ENCODE measurements around the gene GGCT.

GGCT gene

GRCh38 chr7:30469303-30469702, 35.3 kb downstream of the GGCT start:
- intact Hi-C loops (cut with micrococcal nuclease) = loop anchor here (5.0 kb wide), 1 partner anchor 37 kb away; no protein-coding TSS in a partner anchor
- peaks cover 72% of the 10 kb centered on the region for H3K36me3 Mint-ChIP-seq (ENCODE audit: low read depth)

GRCh38 chr7:30468791-30469190, 35.8 kb downstream of the GGCT start:
- intact Hi-C loops (cut with micrococcal nuclease) = loop anchor here (5.0 kb wide), 1 partner anchor 36 kb away; no protein-coding TSS in a partner anchor
- H3K4me1 Mint-ChIP-seq (ENCODE audit: low read depth) = peaks cover 100% of the 10 kb centered on the region
- H3K36me3 Mint-ChIP-seq (ENCODE audit: low read depth) = peaks cover 67% of the 10 kb centered on the region
- H3K4me3 Mint-ChIP-seq = no peak overlapping the region
- H3K27me3 Mint-ChIP-seq = no peaks in the 10 kb centered on the region
- peak overlapping the region; percentile 79 for H3K27ac Mint-ChIP-seq
- H3K9me3 Mint-ChIP-seq = no peaks in the 10 kb centered on the region

More at GRCh38 chr7:30469303-30469702, 35.3 kb downstream of the GGCT start:
- Mint-ChIP-seq H3K4me1 (ENCODE audit: low read depth) (peaks cover 100% of the 10 kb centered on the region), H3K9me3 (no peaks in the 10 kb centered on the region), H3K27ac (peak overlapping the region; percentile 79), H3K4me3 (peak overlapping the region; percentile 48), H3K27me3 (no peaks in the 10 kb centered on the region)

- no peaks in the 10 kb centered on the region for H3K27me3 Mint-ChIP-seq
- intact Hi-C loops (cut with micrococcal nuclease) = loop anchor here (5.0 kb wide), 1 partner anchor 36 kb away; no protein-coding TSS in a partner anchor
- no peak overlapping the region for H3K4me3 Mint-ChIP-seq
- no peaks in the 10 kb centered on the region for H3K9me3 Mint-ChIP-seq
- peaks cover 100% of the 10 kb centered on the region for H3K4me1 Mint-ChIP-seq (ENCODE audit: low read depth)
- peaks cover 64% of the 10 kb centered on the region for H3K36me3 Mint-ChIP-seq (ENCODE audit: low read depth)
- peak overlapping the region; percentile 79 for H3K27ac Mint-ChIP-seq
Measured at GRCh38 chr7:30468041-30468440, 36.6 kb downstream of the GGCT start.

GRCh38 chr7:30467271-30467670, 37.4 kb downstream of the GGCT start:
- Mint-ChIP-seq H3K9me3 (no peaks in the 10 kb centered on the region), H3K27ac (peak overlapping the region; percentile 79), H3K27me3 (no peaks in the 10 kb centered on the region), H3K36me3 (ENCODE audit: low read depth) (peaks cover 64% of the 10 kb centered on the region), H3K4me1 (ENCODE audit: low read depth) (peaks cover 100% of the 10 kb centered on the region), H3K4me3 (no peak overlapping the region)
- intact Hi-C loops (cut with micrococcal nuclease) = loop anchor here (5.0 kb wide), 1 partner anchor 35 kb away; no protein-coding TSS in a partner anchor

GRCh38 chr7:30466266-30466665, 38.4 kb downstream of the GGCT start:
- Mint-ChIP-seq H3K4me3 (no peak overlapping the region), H3K36me3 (ENCODE audit: low read depth) (peaks cover 64% of the 10 kb centered on the region), H3K9me3 (no peaks in the 10 kb centered on the region), H3K4me1 (ENCODE audit: low read depth) (peaks cover 100% of the 10 kb centered on the region), H3K27ac (peak overlapping the region; percentile 86), H3K27me3 (no peaks in the 10 kb centered on the region)
- intact Hi-C loops (cut with micrococcal nuclease) = loop anchor here (5.0 kb wide), 1 partner anchor 34 kb away; no protein-coding TSS in a partner anchor

GRCh38 chr7:30465811-30466180, 38.8 kb downstream of the GGCT start:
- intact Hi-C loops (cut with micrococcal nuclease) = loop anchor here (5.0 kb wide), 1 partner anchor 33 kb away; no protein-coding TSS in a partner anchor
- H3K27ac Mint-ChIP-seq = peak overlapping the region; percentile 86
- H3K27me3 Mint-ChIP-seq = no peaks in the 10 kb centered on the region
- peaks cover 97% of the 10 kb centered on the region for H3K4me1 Mint-ChIP-seq (ENCODE audit: low read depth)
- no peaks in the 10 kb centered on the region for H3K9me3 Mint-ChIP-seq
- no peak overlapping the region for H3K4me3 Mint-ChIP-seq
- H3K36me3 Mint-ChIP-seq (ENCODE audit: low read depth) = peaks cover 62% of the 10 kb centered on the region

- H3K36me3 Mint-ChIP-seq (ENCODE audit: low read depth) = peaks cover 62% of the 10 kb centered on the region
- H3K4me3 Mint-ChIP-seq = peak overlapping the region; percentile 37
- H3K27ac Mint-ChIP-seq = peak overlapping the region; percentile 86
- peaks cover 97% of the 10 kb centered on the region for H3K4me1 Mint-ChIP-seq (ENCODE audit: low read depth)
- no peaks in the 10 kb centered on the region for H3K9me3 Mint-ChIP-seq
- intact Hi-C loops (cut with micrococcal nuclease) = loop anchor here (5.0 kb wide), 1 partner anchor 33 kb away; no protein-coding TSS in a partner anchor
- no peaks in the 10 kb centered on the region for H3K27me3 Mint-ChIP-seq
Measured at GRCh38 chr7:30465046-30465810, 39.4 kb downstream of the GGCT start.

GRCh38 chr7:30464231-30464671, 40.4 kb downstream of the GGCT start:
- H3K27ac Mint-ChIP-seq = peak overlapping the region; percentile 86
- intact Hi-C loops (cut with micrococcal nuclease) = no loop called here
- H3K36me3 Mint-ChIP-seq (ENCODE audit: low read depth) = peaks cover 60% of the 10 kb centered on the region
- H3K4me3 Mint-ChIP-seq = peak overlapping the region; percentile 37
- H3K4me1 Mint-ChIP-seq (ENCODE audit: low read depth) = peaks cover 97% of the 10 kb centered on the region
- no peaks in the 10 kb centered on the region for H3K9me3 Mint-ChIP-seq
- no peaks in the 10 kb centered on the region for H3K27me3 Mint-ChIP-seq

- peak overlapping the region; percentile 86 for H3K27ac Mint-ChIP-seq
- intact Hi-C loops (cut with micrococcal nuclease) = no loop called here
Measured at GRCh38 chr7:30463405-30464145, 41.1 kb downstream of the GGCT start.

GRCh38 chr7:30462179-30462578, 42.5 kb downstream of the GGCT start:
- Mint-ChIP-seq H3K4me3 (no peak overlapping the region), H3K27me3 (no peaks in the 10 kb centered on the region), H3K4me1 (ENCODE audit: low read depth) (peaks cover 79% of the 10 kb centered on the region), H3K36me3 (ENCODE audit: low read depth) (peaks cover 68% of the 10 kb centered on the region), H3K9me3 (no peaks in the 10 kb centered on the region), H3K27ac (peak overlapping the region; percentile 86)
- intact Hi-C loops (cut with micrococcal nuclease) = no loop called here

More at GRCh38 chr7:30463405-30464145, 41.1 kb downstream of the GGCT start:
- H3K9me3 Mint-ChIP-seq = no peaks in the 10 kb centered on the region
- H3K4me1 Mint-ChIP-seq (ENCODE audit: low read depth) = peaks cover 93% of the 10 kb centered on the region
- peaks cover 57% of the 10 kb centered on the region for H3K36me3 Mint-ChIP-seq (ENCODE audit: low read depth)
- no peaks in the 10 kb centered on the region for H3K27me3 Mint-ChIP-seq
- H3K4me3 Mint-ChIP-seq = peak overlapping the region; percentile 37

GRCh38 chr7:30460246-30460633, 44.4 kb downstream of the GGCT start:
- H3K36me3 Mint-ChIP-seq (ENCODE audit: low read depth) = peaks cover 76% of the 10 kb centered on the region
- peak overlapping the region; percentile 70 for H3K27ac Mint-ChIP-seq
- H3K9me3 Mint-ChIP-seq = no peaks in the 10 kb centered on the region
- no peak overlapping the region for H3K4me3 Mint-ChIP-seq
- peaks cover 59% of the 10 kb centered on the region for H3K4me1 Mint-ChIP-seq (ENCODE audit: low read depth)
- H3K27me3 Mint-ChIP-seq = no peaks in the 10 kb centered on the region
- intact Hi-C loops (cut with micrococcal nuclease) = no loop called here

GRCh38 chr7:30459591-30460245, 44.9 kb downstream of the GGCT start:
- Mint-ChIP-seq H3K9me3 (no peaks in the 10 kb centered on the region), H3K4me1 (ENCODE audit: low read depth) (peaks cover 54% of the 10 kb centered on the region), H3K36me3 (ENCODE audit: low read depth) (peaks cover 81% of the 10 kb centered on the region), H3K4me3 (peak overlapping the region; percentile 39), H3K27ac (peak overlapping the region; percentile 70), H3K27me3 (no peaks in the 10 kb centered on the region)
- intact Hi-C loops (cut with micrococcal nuclease) = no loop called here

- intact Hi-C loops (cut with micrococcal nuclease) = no loop called here
- Mint-ChIP-seq H3K4me3 (no peak overlapping the region), H3K27me3 (no peaks in the 10 kb centered on the region), H3K27ac (no peak overlapping the region), H3K9me3 (no peaks in the 10 kb centered on the region), H3K4me1 (ENCODE audit: low read depth) (peaks cover 40% of the 10 kb centered on the region), H3K36me3 (ENCODE audit: low read depth) (peaks cover 93% of the 10 kb centered on the region)
Measured at GRCh38 chr7:30458311-30458710, 46.3 kb downstream of the GGCT start.
